GM12873 (cell line): Measurements from ENCODE around the gene TDRD7.

Experiments
- CTCF ChIP-seq: IDR thresholded peaks from 2 replicates; pipeline ENCODE4 v1.5.1; 2012; ENCODE audit warnings: low read depth, mild to moderate bottlenecking, moderate library complexity, low read length, control low read depth; ENCODE audit not compliant: insufficient read depth; ENCODE audit errors: missing control alignments

TDRD7 gene

DNA sequence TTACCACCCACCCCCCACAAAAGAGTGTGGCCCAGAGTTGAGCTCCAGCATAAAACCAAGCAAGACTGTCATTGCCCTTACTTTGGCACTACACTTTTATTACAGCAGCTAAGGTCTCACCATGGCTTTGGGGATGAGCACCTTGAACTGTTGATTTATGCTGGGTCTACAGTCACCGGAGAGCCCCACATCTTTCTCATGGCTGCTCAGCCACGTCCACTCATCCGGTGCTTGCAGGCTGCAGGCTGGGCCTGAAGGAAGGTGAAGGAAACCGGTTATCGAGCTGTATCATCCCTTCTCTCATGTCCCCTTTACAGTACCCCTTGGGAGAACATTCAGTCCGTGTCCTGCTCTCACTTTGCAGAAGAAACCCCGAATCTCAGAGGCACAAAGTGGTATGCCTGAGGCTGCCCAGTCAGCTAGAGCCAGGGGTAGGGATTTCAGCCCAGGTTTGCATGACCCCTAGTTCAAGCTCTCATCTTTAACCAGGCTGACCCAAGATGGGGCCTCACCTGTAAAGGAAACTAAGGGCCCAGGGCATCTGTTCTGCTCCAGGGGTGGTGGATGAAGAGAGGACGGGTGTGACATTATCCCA, 101.2 kb downstream of the TDRD7 start:
- no peak for TF ChIP-seq CTCF

DNA sequence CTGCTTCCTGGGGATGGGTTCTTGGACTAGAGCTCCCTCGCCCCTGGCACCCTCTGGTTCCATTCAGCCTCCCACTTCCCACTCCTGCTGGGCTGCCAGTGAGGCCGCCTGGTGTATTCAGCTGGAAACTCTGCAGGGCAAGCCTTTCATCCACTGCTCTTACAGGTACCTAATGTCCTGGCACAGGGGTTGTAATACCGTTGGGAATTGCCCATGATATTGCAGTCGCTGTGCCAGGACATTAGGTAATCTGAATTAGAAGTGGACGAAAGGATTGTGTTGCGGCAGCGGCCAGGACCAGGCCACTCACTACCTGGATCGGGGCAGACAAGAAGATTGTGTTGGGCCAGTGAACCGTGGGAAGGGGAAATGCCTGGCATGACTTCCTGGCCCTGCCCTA, 102.6 kb downstream of the TDRD7 start:
- no peak for TF ChIP-seq CTCF

DNA sequence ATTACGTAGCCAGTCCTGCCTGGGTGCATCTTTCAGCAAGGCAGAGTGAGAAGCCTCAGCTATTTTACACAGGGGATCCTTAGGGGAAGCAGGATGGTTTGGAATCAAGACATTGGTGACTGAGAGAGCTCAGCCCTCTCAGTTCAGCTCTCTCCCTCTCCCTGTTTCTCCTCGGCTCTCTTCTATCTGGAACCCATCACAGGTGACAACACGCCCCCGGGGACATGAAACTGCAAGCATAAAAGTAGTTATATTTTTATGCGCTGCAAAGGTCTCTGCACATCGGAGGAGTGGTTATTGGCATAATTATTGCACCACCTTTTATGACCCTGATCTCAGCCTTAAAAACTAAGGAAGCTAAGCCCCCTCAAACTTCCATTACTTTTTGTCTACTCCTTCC, 103.8 kb downstream of the TDRD7 start:
- no peak for TF ChIP-seq CTCF

GRCh38 chr9:97516111-97516510, 104.2 kb downstream of the TDRD7 start:
- no peak for TF ChIP-seq CTCF

DNA sequence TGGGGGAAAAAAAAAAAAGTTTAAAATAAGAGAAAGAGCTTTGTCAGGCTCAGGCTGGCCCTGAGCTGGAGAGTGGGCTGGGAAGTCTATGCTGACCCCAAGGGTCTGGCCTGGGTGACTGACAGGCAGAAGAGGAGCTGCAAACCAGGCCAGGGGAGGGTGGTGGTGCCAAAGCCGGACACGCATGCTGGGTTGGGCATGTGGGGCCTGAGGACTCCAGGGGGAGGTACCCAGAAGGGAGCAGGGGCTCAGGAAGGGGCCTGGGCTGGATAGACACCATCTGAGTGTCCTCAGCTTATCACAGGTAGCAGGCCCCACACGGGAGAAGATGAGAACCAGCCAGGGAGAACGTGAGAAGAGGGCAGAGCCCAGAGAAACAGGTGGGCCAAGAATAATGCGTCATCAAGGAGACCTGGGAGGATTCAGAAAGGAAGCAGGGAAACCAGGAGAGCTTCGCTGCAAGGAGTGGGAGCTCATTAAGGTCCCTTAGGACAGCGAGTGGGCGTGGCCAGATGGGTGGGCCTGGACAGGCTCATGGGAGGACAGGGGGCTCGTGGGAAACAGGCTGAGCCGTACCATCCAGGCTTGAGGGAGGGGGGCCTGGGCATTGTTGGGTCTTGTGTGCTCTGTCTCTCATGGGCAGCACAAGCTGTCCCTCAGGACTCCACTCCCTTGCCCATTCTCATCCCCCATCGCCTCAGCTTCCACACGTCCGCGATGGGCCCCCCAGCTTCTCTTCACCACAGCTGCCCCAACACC, 105.6 kb downstream of the TDRD7 start:
- TF ChIP-seq CTCF, result no peak

DNA sequence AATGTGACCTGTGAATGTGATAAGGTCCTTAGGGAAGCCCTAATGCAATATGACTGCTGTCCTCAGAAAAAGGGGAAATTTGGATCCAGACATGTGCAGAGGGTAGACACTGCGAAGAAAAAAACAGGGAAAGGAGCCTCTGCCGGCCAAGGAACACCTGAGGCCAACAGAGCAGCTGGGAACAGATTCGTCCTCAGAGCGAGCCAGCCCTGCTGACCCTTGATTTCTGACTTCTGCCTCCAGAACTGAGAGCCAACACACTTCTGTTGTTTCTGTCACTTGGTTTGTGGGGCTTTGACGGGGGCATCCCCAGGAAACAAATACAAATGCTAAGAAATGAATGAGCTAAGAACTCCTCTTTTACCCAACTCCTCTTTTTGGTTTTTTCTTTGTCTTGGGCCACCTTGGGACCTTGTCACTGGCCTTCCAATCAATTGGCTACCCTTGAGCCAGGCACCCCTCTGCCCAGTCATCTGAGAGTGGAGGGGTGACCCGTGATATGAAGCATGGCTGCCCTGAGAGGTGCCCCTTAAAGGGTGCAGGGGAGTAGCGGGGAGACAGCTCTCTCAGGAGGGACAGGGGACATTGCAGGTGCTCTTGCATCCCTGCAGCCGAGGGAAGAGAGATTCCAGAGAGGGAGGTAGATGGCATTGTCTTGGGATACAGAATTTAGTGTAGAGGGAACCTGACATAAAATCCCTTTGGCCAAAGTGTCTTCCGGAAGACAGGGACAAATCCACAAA, 106.4 kb downstream of the TDRD7 start:
- TF ChIP-seq CTCF, result no peak

- no peak for TF ChIP-seq CTCF
These were observed 107.0 kb downstream of the TDRD7 start for GRCh38 chr9:97518909-97519307.
